ENCODE results near the gene DGKQ.

DNA sequence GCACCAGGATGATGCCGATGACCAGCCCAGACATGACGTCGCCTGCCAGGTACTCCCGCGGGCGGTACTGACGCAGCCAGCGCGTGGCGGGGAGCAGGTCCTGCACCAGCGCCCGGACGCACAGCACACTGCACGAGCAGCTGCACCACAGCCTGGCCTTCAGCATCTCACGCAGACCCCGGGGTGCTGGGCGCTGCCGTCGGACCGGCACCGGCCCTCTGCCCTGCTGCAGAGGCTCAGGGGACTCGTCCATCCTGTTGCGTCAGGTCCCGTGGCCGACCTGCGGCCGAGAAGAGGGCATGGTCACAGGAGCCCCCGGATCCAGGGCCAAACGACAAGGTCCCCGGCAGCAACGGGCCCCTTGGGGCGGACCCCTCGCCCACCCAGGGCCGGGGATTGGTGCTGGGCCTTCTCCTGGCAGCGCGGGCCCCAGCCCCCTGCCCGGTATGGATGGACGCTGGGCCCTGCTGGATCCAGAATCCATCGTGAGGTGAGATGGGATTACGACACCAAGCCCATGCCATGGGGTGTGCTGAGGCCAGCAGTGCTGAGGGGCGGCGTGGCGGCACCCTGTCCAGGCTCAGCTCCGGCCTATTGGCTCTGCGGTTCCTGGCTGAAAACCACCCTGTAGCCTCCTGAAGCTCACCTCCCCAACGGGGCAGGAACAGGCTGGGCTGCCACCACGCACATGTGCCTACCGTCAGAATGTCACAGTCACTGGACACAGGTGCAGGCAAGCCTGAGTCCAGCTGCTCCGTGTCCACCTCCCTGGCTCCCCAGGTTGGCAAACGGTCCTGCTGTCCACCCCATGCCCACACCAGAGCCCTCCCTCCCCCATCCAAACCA is 18.3 kb upstream of the DGKQ start:
- TF ChIP-seq, protein P1, sequence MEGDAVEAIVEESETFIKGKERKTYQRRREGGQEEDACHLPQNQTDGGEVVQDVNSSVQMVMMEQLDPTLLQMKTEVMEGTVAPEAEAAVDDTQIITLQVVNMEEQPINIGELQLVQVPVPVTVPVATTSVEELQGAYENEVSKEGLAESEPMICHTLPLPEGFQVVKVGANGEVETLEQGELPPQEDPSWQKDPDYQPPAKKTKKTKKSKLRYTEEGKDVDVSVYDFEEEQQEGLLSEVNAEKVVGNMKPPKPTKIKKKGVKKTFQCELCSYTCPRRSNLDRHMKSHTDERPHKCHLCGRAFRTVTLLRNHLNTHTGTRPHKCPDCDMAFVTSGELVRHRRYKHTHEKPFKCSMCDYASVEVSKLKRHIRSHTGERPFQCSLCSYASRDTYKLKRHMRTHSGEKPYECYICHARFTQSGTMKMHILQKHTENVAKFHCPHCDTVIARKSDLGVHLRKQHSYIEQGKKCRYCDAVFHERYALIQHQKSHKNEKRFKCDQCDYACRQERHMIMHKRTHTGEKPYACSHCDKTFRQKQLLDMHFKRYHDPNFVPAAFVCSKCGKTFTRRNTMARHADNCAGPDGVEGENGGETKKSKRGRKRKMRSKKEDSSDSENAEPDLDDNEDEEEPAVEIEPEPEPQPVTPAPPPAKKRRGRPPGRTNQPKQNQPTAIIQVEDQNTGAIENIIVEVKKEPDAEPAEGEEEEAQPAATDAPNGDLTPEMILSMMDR (IDR thresholded peaks at IDR 0.05), result no peak
- no peak for TF ChIP-seq POLR2A (IDR thresholded peaks at IDR 0.05)
